Natural killer cell (primary cell): ENCODE measurements around the gene NPC1. TPM values are rescaled to one million over a fixed set of nuclear protein-coding genes. Genes with fewer than 3 reads are reported as not detected.

Experiments
- ATAC-seq, 3 donors: fragments of 150-1000 bp in 2 of 3; fragments of 200-7000 bp in 1 of 3; cut with Tn5 transposase; 1 replicate in 1 of 3; 2 replicates in 2 of 3; pipeline ENCODE4 v1.10.0; 2021; ENCODE audit warnings: mild to moderate bottlenecking in 2 of 3, moderate library complexity in 2 of 3
- DNase-seq, 2 donors: peaks; one replicate each; pipeline versions ENCODE4 v3.0.0 to v3.0.0-alpha.2; 2013 to 2021; ENCODE audit warnings: mixed read lengths in 1 of 2
- H3K27ac ChIP-seq: one replicate; pipeline ENCODE4 v1.5.1; 2013; ENCODE audit warnings: mild to moderate bottlenecking, low read length
- H3K27me3 ChIP-seq: one replicate; pipeline ENCODE4 v1.6.1; 2013; ENCODE audit warnings: low read length; ENCODE audit not compliant: control insufficient read depth, insufficient read depth
- H3K36me3 ChIP-seq: one replicate; pipeline ENCODE4 v1.6.1; 2013; ENCODE audit warnings: low read length; ENCODE audit not compliant: control insufficient read depth, insufficient read depth
- H3K4me1 ChIP-seq: one replicate; pipeline ENCODE4 v1.6.1; 2013; ENCODE audit warnings: low read length; ENCODE audit not compliant: control insufficient read depth, insufficient read depth
- H3K4me3 ChIP-seq: one replicate; pipeline ENCODE4 v1.5.1; 2013; ENCODE audit warnings: low read length
- H3K9me3 ChIP-seq: one replicate; pipeline ENCODE4 v1.6.1; 2013; ENCODE audit warnings: low read length; ENCODE audit not compliant: control insufficient read depth, insufficient read depth
- H3K27ac Mint-ChIP-seq, 2 donors: one replicate each; pipeline ENCODE4 v1.8.0; 2022; ENCODE audit warnings: mild to moderate bottlenecking in 2 of 2, mixed read lengths in 2 of 2, moderate library complexity in 1 of 2
- H3K27me3 Mint-ChIP-seq, 2 donors: one replicate each; pipeline ENCODE4 v1.8.0; 2022; ENCODE audit warnings: low read depth in 2 of 2, mixed read lengths in 2 of 2
- H3K36me3 Mint-ChIP-seq: one replicate; pipeline ENCODE4 v1.8.0; 2022; ENCODE audit warnings: mixed read lengths
- H3K4me1 Mint-ChIP-seq, 2 donors: one replicate each; pipeline ENCODE4 v1.8.0; 2022; ENCODE audit warnings: mixed read lengths in 2 of 2
- H3K4me3 Mint-ChIP-seq: one replicate; pipeline ENCODE4 v1.8.0; 2022; ENCODE audit warnings: mild to moderate bottlenecking, moderate library complexity, mixed read lengths
- H3K9me3 Mint-ChIP-seq, 2 donors: one replicate each; pipeline ENCODE4 v1.8.0; 2022; ENCODE audit warnings: mixed read lengths in 2 of 2
- WGBS: methylation state at CpG from one replicate; pipeline ENCODE4 v1.1.7; 2013; ENCODE audit warnings: missing lambda C conversion rate; ENCODE audit not compliant: insufficient coverage; 5-methylcytosine and 5-hydroxymethylcytosine counted together
- intact Hi-C: fragments of 100-400 bp; cut with micrococcal nuclease; formaldehyde crosslinking; loops from one replicate; pipeline ENCODE4 v1.14.2; 2022
- total RNA-seq, 4 donors: library from RNA; stranded (reverse); fragments of 120-200 nt in 1 of 4; gene quantifications; one replicate each; pipeline versions ENCODE4 v1.2.3 to v1.2.4, GENCODE V29; 2013 to 2022
- TF ChIP-seq, protein P1 (sequence below): fragments of 200-600 bp; IDR thresholded peaks from one replicate; pipeline ENCODE4 v1.8.0; 2022; ENCODE audit warnings: antibody characterized with exemption

Gene NPC1
- total RNA-seq, 3 donors from 2014 or later (not counting 1 experiment from before 2014, with no cell fraction given): 143 to 203 (median 173) TPM

GRCh38 chr18:23570912-23571504 lies 15.3 kb downstream of the NPC1 start:
- Mint-ChIP-seq H3K27me3 (no peaks in the 10 kb centered on the region), H3K36me3 (peaks cover 24% of the 10 kb centered on the region), H3K4me3 (peak overlapping the region; percentile 82), H3K27ac (peak overlapping the region; percentile 94 to 99), H3K4me1 (peaks cover 64 to 69% of the 10 kb centered on the region in 2 donors), H3K9me3 (no peaks in the 10 kb centered on the region)
- peak; percentile 58 to 59 for DNase-seq
- WGBS: 59% methylated on average over 3 of the region's 3 CpGs
- ATAC-seq: peak; percentile 68 to 87 (median 83)
- H3K9me3 ChIP-seq: no peaks in the 10 kb centered on the region
- peaks cover 45% of the 10 kb centered on the region for H3K36me3 ChIP-seq
- H3K27ac ChIP-seq: peak overlapping the region; percentile 75
- TF ChIP-seq, protein P1, sequence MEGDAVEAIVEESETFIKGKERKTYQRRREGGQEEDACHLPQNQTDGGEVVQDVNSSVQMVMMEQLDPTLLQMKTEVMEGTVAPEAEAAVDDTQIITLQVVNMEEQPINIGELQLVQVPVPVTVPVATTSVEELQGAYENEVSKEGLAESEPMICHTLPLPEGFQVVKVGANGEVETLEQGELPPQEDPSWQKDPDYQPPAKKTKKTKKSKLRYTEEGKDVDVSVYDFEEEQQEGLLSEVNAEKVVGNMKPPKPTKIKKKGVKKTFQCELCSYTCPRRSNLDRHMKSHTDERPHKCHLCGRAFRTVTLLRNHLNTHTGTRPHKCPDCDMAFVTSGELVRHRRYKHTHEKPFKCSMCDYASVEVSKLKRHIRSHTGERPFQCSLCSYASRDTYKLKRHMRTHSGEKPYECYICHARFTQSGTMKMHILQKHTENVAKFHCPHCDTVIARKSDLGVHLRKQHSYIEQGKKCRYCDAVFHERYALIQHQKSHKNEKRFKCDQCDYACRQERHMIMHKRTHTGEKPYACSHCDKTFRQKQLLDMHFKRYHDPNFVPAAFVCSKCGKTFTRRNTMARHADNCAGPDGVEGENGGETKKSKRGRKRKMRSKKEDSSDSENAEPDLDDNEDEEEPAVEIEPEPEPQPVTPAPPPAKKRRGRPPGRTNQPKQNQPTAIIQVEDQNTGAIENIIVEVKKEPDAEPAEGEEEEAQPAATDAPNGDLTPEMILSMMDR: no peak
- peaks cover 53% of the 10 kb centered on the region for H3K4me1 ChIP-seq
- intact Hi-C loops: loop anchor here (2.0 to 10.0 kb wide), 3 partner anchors 14 to 444 kb away; partner anchors contain the start of genes RMC1 and TTC39C
- no peaks in the 10 kb centered on the region for H3K27me3 ChIP-seq
- H3K4me3 ChIP-seq: no peak overlapping the region

- TF ChIP-seq, protein P1: no peak
- Mint-ChIP-seq H3K27me3 (no peaks in the 10 kb centered on the region), H3K36me3 (peaks cover 24% of the 10 kb centered on the region), H3K9me3 (no peaks in the 10 kb centered on the region), H3K4me1 (peaks cover 55 to 69% of the 10 kb centered on the region in 2 donors), H3K27ac (peak overlapping the region; percentile 94 to 99), H3K4me3 (peak overlapping the region; percentile 82)
- H3K36me3 ChIP-seq: peaks cover 51% of the 10 kb centered on the region
- no peak overlapping the region for H3K4me3 ChIP-seq
- DNase-seq (no peak), ATAC-seq (no peak)
- peak overlapping the region; percentile 34 for H3K27ac ChIP-seq
- H3K4me1 ChIP-seq: peaks cover 39% of the 10 kb centered on the region
- H3K27me3 ChIP-seq: no peaks in the 10 kb centered on the region
- WGBS: 90% methylated on average over 3 of the region's 5 CpGs
- no peaks in the 10 kb centered on the region for H3K9me3 ChIP-seq
- intact Hi-C loops: loop anchor here (2.0 to 10.0 kb wide), 4 partner anchors 15 to 445 kb away; partner anchors contain the start of genes RMC1 and TTC39C
Observed at GRCh38 chr18:23569299-23570063, 16.8 kb downstream of the NPC1 start.

DNA sequence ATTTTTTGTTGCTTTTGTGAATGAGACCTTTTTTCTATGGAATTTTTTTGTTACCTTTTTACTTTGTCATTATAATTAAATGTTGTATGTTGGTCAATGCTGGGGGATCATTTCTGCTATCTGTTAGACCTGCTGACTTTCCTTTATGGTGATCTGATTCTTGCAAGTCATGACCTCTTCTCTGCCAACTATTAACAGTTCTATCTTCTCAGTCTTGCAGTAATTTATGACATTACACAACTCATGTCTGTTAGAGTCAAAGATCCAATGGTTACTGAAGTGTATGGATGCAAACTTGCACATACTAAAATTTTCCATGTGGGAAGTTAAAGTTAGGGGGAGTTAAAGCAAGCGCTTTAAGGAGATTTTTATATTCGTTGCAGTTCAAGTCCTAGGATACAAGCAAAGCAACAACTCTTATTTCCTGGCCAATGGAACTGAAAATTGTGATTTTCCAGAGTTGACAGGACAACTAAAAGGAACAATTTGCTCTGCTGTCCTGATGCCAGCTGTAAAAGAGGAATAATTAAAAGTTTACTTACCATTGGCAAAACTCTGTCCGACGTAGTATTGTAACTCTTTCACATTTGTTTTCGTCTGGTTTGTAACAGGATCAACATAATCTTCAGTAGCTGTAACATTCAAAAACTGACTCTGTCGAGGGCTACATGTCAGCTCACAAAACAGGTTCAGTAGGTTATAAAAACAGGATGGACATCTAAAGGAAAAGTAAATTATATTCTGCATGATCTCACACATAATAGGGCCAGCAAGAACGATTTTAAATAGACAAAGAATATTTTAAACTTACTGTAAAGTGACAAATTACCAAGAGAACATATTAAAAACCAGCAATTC lies 17.8 kb downstream of the NPC1 start:
- H3K4me3 Mint-ChIP-seq: no peak overlapping the region
- DNase-seq (no peak), ATAC-seq (no peak)
- peak overlapping the region; percentile 13 for H3K27ac ChIP-seq
- no peaks in the 10 kb centered on the region for H3K27me3 ChIP-seq
- 91% methylated on average over 6 of the region's 7 CpGs for WGBS
- no peaks in the 10 kb centered on the region for H3K9me3 ChIP-seq
- intact Hi-C loops: loop anchor here (10.0 kb wide), 1 partner anchor 334 kb away; no protein-coding TSS in a partner anchor
- TF ChIP-seq, protein P1: no peak
- peak overlapping the region; percentile 94 to 99 for H3K27ac Mint-ChIP-seq
- H3K9me3 Mint-ChIP-seq: no peaks in the 10 kb centered on the region
- peaks cover 43% of the 10 kb centered on the region for H3K4me1 ChIP-seq
- no peak overlapping the region for H3K4me3 ChIP-seq
- H3K36me3 ChIP-seq: peaks cover 54% of the 10 kb centered on the region
- H3K36me3 Mint-ChIP-seq: peaks cover 24% of the 10 kb centered on the region
- H3K27me3 Mint-ChIP-seq: no peaks in the 10 kb centered on the region
- H3K4me1 Mint-ChIP-seq: peaks cover 52 to 65% of the 10 kb centered on the region in 2 donors
